ENCODE data around the gene AKR1E2. TPM values are rescaled to one million over a fixed set of nuclear protein-coding genes. Genes with fewer than 3 reads are reported as not detected.

AKR1E2 gene
- total and polyA plus RNA-seq, 2 of the 8 experiments (the other 6 are each of a cell fraction or from before 2014, with no cell fraction given) = 2.6 to 3.5 TPM

DNA sequence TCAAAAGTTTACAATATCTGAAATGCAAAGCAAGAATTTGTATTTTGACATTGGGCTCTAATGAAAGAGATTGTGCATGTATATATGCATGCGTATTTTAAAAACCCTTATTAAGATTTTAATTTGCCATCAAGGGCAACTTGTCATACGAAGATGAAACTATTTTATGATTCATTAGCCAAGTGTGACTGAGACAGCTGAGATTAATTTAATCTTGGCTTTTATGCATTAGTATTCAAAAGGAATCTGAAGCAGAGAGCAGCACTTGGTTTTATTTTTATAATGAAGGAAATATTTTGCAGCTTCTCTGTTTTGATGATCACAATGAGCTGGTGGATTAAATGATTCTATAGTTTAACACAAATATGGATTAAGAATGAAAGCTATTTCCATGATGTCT, 45.9 kb upstream of the AKR1E2 start:
- no peak overlapping the region for H2BK12ac ChIP-seq (ENCODE audit: low read depth, low read length)
- 92% methylated on average over 2 of the region's 2 CpGs; no CpG with 5 or more reads in 1 of the 2 experiments for WGBS, 2 experiments (ENCODE audit: extremely low coverage in 1 of 2, insufficient coverage in 1 of 2, insufficient read length in 1 of 2, insufficient replicate concordance in 2 of 2, low coverage in 1 of 2, low lambda C conversion rate in 2 of 2, missing lambda C conversion rate in 1 of 2)
- no peak overlapping the region for H3K23ac ChIP-seq (ENCODE audit: insufficient read length)
- H3K4ac ChIP-seq (replicated peaks; ENCODE audit: insufficient read length, low read depth, low read length) = no peak overlapping the region
- ChIA-PET CTCF (ENCODE audit: partially characterized antibody) (interaction anchor here (0.6 kb wide), 1 partner anchor 1044 kb away, joined by 3 read pairs; no protein-coding TSS in a partner anchor), POLR2A (ENCODE audit: partially characterized antibody) (no interaction called here)
- no peaks in the 10 kb centered on the region for H3K79me1 ChIP-seq (ENCODE audit: low read depth, low read length)
- no peak overlapping the region for H3K27ac ChIP-seq (ENCODE audit: low read depth, low read length)
- no peak overlapping the region for H2AK5ac ChIP-seq (ENCODE audit: low read depth, low read length)
- no peaks in the 10 kb centered on the region; a peak in 1 of 4 replicates for H3K9me3 ChIP-seq (ENCODE audit: insufficient read depth in 2 of 2, low read depth in 1 of 2, low read length in 1 of 2)
- TF ChIP-seq SAP30 (IDR thresholded peaks at IDR 0.05; ENCODE audit: insufficient read depth, insufficient replicate concordance, low read length) = no peak
- no peak for TF ChIP-seq SIX5 (IDR thresholded peaks at IDR 0.05; ENCODE audit: low read depth, low read length)
- no peak for TF ChIP-seq CBX8 (IDR thresholded peaks at IDR 0.05; ENCODE audit: borderline replicate concordance, low read depth, low read length)
- no peak for TF ChIP-seq TCF12 (IDR thresholded peaks at IDR 0.05; ENCODE audit: low read depth, low read length)
- TF ChIP-seq PHF8 (conservative IDR thresholded peaks at IDR 0.05; ENCODE audit: low read depth, low read length) = no peak
- no peak for TF ChIP-seq HDAC6 (IDR thresholded peaks at IDR 0.05; ENCODE audit: low read depth, low read length)
- TF ChIP-seq JUN (IDR thresholded peaks at IDR 0.05; ENCODE audit: low read depth, low read length) = no peak
- TF ChIP-seq RNF2 (IDR thresholded peaks at IDR 0.05; ENCODE audit: borderline replicate concordance, low read depth, low read length, missing control alignments, poor library complexity, severe bottlenecking) = no peak
- no peak for TF ChIP-seq JUND (IDR thresholded peaks at IDR 0.05; ENCODE audit: low read length)
- TF ChIP-seq TAF1 (IDR thresholded peaks at IDR 0.05; ENCODE audit: low read depth, low read length) = no peak
- TF ChIP-seq MAFK (IDR thresholded peaks at IDR 0.05; ENCODE audit: low read depth, low read length) = no peak
- no peaks in the 10 kb centered on the region for H3K79me2 ChIP-seq (ENCODE audit: control insufficient read depth in 1 of 2, insufficient read depth in 2 of 2, low read length in 2 of 2)
- FAIRE-seq (no peak), DNase-seq (ENCODE audit: low read depth in 1 of 2, low spot score in 2 of 2) (no peak)
- H3K27me3 ChIP-seq (replicated peaks in 1 of 4; ENCODE audit: control insufficient read depth in 3 of 4, extremely low read depth in 1 of 4, insufficient read depth in 3 of 4, low read length in 3 of 4) = no peaks in the 10 kb centered on the region
- H3K56ac ChIP-seq (replicated peaks; ENCODE audit: insufficient read length, low read depth, low read length) = no peak overlapping the region
- H2BK15ac ChIP-seq (ENCODE audit: low read length) = no peak overlapping the region
- H3K4me2 ChIP-seq (ENCODE audit: insufficient read depth in 1 of 2, low read depth in 2 of 2, low read length in 2 of 2) = no peak overlapping the region
- H3K9ac ChIP-seq (replicated peaks in 1 of 4; ENCODE audit: extremely low read depth in 1 of 4, low read depth in 3 of 4, low read length in 3 of 4) = no peak overlapping the region
- H3K4me1 ChIP-seq (replicated peaks in 1 of 4; ENCODE audit: control insufficient read depth in 3 of 4, insufficient read depth in 4 of 4, low read length in 3 of 4) = no peaks in the 10 kb centered on the region
- H3K4me3 ChIP-seq (ENCODE audit: extremely low read depth in 1 of 4, insufficient read depth in 2 of 4, low read depth in 3 of 4, low read length in 4 of 4) = no peak overlapping the region
- no peak overlapping the region for H3K14ac ChIP-seq (ENCODE audit: insufficient read length)
- H4K5ac ChIP-seq (ENCODE audit: insufficient read length, low read depth, low read length) = no peak overlapping the region
- H3K23me2 ChIP-seq (ENCODE audit: low read depth, low read length) = no peaks in the 10 kb centered on the region
- H4K20me1 ChIP-seq (replicated peaks in 1 of 2; ENCODE audit: control insufficient read depth in 1 of 2, insufficient read depth in 2 of 2, low read length in 2 of 2) = no peaks in the 10 kb centered on the region
- H4K91ac ChIP-seq (replicated peaks; ENCODE audit: insufficient read length, low read length) = no peak overlapping the region
- H3K36me3 ChIP-seq (ENCODE audit: control insufficient read depth in 2 of 4, insufficient read depth in 4 of 4, low read length in 3 of 4) = no peaks in the 10 kb centered on the region
- H2BK120ac ChIP-seq (replicated peaks; ENCODE audit: low read depth, low read length) = no peak overlapping the region
- no peak overlapping the region for H2BK20ac ChIP-seq (ENCODE audit: low read length)
- no peak overlapping the region for H4K8ac ChIP-seq (ENCODE audit: extremely low read depth, insufficient read depth, low read length)
- no peak overlapping the region for H3K18ac ChIP-seq (ENCODE audit: extremely low read depth, low read length)
- H2BK5ac ChIP-seq (ENCODE audit: low read depth, low read length) = no peak overlapping the region
- H2AFZ ChIP-seq (ENCODE audit: low read length) = no peak overlapping the region
